Activated CD8-positive, alpha-beta memory T cell treated with anti-CD3 and anti-CD28 coated beads for 1 hour (primary cell): ENCODE measurements around the gene KCNH1.
"Not testable (repeated sequence)": the region's sequence is repeated elsewhere in the genome, so short reads cannot be mapped to it uniquely, and the experiment has no call there.

Experiments used
- DNase-seq, 2 donors: peaks; one replicate each; pipeline ENCODE4 v3.0.0-alpha.2; 2020; ENCODE audit warnings: low read depth in 1 of 2; ENCODE audit errors: extremely low read depth in 1 of 2

The KCNH1 gene

GRCh38 chr1:211013346-211014240, 120.4 kb downstream of the KCNH1 start:
- no peak for DNase-seq

- DNase-seq, result not testable (repeated sequence)
Observed at GRCh38 chr1:211011128-211011527, 122.8 kb downstream of the KCNH1 start.

GRCh38 chr1:211009944-211010343, 124.0 kb downstream of the KCNH1 start:
- no peak for DNase-seq

GRCh38 chr1:211007830-211008229, 126.1 kb downstream of the KCNH1 start:
- no peak for DNase-seq

DNA sequence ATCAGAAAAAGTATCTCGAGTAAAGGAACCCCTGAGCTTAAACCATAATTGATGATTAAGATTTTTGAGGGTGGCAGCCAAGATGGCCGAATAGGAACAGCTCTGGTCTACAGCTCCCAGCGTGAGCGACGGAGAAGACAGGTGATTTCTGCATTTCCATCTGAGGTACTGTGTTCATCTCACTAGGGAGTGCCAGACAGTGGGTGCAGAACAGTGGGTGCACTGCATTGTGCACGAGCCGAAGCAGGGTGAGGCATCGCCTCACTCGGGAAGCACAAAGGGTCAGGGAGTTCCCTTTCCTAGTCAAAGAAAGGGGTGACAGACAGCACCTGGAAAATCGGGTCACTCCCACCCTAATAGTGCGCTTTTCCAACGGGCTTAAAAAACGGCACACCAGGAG, 138.0 kb downstream of the KCNH1 start:
- not testable (repeated sequence) for DNase-seq

DNA sequence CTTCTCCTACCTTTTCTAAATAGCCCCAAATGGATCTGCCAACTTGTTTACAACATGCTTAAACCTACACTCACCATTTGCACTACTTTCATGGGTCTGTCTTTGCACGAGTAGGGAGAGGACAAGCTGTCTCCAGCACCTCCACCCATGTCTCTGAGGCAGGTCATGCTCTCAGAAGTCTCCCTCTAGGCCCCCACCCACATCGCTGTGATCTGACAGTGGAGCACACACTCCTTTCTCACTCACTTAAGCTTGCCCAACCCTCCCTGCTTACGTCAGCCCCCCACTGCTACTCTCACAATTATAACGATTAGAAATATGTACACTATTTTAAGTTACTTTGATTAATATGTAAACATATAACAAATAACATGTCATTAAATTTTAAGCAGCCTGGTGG, 141.1 kb downstream of the KCNH1 start:
- no peak for DNase-seq

DNA sequence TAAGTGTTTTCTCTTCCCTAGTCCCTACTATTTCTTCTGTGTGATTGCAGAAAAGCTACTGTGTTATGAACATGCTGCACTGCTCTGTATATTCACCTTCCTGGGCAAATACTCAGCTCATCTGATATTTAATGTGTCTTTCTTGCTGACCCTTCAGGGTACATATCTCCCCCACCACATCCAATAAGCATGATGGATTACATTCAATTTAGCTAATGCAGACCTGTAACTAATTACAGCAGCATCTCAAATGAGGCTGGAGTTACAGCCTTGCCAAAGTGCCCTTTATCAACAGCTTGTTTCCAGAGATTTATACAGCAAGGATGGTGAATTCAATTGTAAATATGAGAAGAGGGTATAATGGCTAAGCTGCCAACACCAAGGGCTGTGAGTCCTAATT, 144.0 kb downstream of the KCNH1 start:
- no peak for DNase-seq

DNA sequence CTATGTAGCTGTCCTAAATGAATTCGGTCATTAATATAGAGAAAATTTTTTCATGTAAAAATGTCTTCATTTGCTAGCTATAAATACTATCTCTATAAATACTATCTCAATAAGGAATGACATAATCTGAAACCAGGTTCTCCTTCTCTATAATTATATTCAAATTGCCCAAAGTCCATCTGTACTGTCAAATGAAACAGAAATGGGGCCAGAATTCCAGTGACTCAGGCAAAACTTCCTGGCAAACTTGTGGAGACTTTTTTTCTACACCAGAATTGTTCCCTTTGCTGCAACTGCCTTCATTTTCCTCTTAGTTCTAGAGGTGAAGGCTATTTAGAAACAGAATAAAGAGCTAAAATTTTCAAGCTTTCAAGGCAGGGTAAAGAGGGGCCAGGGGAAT, 152.5 kb downstream of the KCNH1 start:
- DNase-seq, result no peak

DNA sequence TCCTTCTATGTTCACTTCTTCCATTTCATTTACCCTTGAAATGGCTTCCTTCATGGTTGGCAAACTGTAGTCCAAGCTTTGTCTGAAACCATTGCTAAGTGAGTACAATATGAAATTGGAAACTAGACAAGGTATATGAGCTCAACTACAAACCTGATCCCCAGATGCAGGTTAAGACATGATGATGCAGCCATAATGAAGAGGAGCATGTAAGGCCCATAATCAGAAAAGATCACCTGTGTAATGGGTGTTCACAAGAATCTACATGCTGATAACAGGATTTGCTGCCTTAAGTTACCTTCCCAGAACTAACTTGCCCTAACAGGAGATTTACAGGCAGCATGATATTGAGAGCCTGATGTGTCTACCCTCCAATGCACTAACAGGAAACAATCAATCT, 153.9 kb downstream of the KCNH1 start:
- no peak for DNase-seq

- no peak for DNase-seq
Observed at GRCh38 chr1:210978974-210979354, 155.0 kb downstream of the KCNH1 start.

GRCh38 chr1:210978316-210978973, 155.5 kb downstream of the KCNH1 start:
- DNase-seq, result no peak

DNA sequence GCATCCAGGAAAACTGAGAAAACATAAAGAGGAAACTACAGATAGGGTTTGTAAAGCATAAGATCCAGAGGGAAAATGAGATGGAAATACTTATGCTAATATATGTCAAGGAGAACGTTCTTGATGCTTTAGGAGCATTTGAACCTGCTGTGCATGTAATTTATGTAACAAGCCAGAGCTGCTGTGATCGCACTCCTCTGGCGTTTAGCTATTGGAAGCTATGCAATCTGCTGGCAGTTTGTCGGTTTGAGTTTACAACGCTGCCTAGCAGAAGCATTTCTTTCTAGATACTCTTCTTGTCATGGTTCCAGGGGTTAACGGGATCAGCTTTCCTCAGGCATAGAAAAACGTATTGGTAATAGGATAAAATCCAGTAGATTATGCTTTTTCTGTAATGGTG, 182.7 kb downstream of the KCNH1 start:
- DNase-seq, result no peak

GRCh38 chr1:210949940-210950546, 183.9 kb downstream of the KCNH1 start:
- peak in 1 of 2 donors; percentile 29 for DNase-seq

DNA sequence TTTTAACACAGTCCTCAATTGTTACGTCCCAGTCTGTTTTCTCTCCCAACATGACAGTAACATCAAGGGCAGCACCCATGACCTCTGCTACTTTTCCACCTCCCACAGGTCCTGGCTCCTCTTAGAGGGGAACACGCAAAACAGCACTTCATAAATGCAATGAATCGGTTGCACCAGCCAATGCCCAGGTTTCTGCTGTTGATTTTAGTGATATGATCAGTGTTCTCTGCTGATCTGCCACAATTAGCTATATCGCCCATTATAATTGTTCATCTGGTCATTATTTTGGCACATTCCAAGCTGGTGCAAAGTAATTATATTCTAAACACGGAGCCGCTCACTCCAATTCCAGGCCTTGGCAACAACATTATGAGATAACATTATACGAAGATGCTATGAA, 184.5 kb downstream of the KCNH1 start:
- no peak for DNase-seq

DNA sequence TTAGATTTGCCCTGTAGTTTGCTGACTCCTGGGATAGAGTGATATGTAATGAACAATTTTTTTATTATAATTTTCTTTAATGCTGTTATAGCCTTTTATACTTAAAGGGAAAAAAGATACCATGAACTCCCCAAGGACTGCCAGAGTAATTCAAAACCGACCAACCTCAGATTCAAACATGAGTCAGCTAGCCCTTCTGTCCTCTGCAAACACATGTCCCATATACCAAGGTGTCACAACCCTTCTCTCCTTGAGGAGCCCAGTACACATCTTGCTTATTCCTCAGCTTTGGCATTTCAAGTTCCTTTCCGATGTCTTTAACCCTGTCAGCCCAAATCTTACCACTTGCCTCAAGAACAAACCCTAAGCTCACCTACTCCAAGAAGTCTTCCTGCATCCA, 184.9 kb downstream of the KCNH1 start:
- no peak for DNase-seq

DNA sequence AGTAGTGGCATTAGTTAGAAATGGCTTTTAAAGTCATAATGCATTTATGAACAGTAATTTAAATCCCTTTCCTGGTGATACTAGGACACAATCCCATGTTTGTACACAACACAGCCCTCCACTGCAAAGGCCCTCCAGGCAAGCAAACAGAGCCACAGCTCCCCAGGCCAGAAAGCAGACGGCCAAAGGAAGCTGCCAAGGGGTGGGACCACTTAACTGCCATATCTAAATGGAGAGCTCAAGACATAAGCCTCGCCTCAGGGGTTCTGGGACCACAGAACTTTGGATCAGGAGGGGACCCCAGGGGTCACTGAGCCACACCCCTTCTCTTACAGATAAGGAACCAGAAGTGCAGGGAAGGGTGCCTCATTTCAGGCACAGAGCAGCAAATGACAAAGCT, 189.7 kb downstream of the KCNH1 start:
- DNase-seq, result no peak

GRCh38 chr1:210942513-210942912, 191.4 kb downstream of the KCNH1 start:
- no peak for DNase-seq

DNA sequence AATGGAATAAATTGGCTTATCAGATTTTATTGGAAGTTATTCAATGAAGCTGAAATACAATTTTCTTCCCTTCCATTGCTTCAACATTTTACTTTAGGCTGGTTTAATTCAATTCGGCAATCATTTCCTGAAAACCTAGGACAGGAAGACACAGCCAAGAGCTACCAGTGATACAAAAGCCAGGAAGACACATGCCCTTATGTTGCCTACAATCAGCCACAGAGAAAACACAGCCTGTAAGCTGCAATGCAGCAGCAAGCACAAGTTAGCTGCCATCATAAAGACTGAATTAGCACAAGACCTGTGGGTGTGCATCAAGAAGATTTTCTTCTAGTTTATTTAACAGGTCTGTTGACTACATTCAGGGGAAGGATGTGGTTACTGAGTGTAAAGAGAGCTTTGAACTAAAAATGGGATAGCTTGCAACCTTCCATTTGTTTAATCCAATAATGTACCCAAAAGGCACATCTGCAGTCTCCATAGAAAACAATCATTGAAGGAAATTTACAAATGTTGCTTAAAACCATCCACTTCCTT, 193.8 kb downstream of the KCNH1 start:
- DNase-seq, result no peak

GRCh38 chr1:210938416-210938925, 195.5 kb downstream of the KCNH1 start:
- no peak for DNase-seq

DNA sequence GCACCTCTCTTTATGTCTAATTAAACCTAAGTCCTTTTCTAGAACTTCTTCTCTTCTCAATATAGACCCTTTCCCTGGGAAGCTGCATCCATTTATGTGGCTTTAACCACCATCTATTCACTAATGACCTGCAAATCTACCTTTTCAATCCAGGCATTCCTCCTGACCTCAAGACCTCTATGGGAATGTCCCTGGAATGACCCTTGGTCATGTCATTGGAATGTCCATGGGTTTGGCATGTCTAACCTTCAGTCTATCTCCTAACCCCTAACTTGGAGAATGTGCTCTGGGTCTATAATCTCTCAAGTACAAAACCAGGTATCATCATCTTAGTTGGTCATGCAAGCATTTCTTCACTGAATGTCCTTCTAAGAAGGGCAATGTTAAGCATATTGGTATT, 196.1 kb downstream of the KCNH1 start:
- DNase-seq, result no peak

DNA sequence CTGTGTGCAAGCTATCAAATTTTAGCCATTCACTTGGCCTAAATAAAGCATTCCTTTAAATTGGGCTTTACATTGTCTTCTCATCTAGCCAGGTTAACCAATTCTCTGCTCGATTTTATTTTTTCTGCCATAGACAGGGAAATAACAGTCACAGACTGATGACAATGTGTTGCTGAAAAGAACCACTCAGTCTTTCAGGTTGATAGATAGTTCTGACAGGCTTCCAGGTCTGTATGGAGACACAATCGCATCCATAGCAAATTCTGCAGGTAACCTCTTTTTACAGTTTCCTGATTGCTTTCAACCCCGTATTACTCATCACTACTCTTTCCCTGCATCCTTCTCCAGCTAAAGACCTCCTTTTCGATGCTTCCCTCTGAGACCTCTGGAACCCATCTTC, 198.0 kb downstream of the KCNH1 start:
- DNase-seq, result no peak
